ENCODE results near the gene HOXC9.
"Not testable (repeated sequence)": the region's sequence is repeated elsewhere in the genome, so short reads cannot be mapped to it uniquely, and the experiment has no call there.

The HOXC9 gene

GRCh38 chr12:54040148-54040494 is 40.2 kb downstream of the HOXC9 start:
- no peak for DNase-seq (ENCODE audit: low spot score)

- no peak for DNase-seq (ENCODE audit: low spot score)
These were observed 40.7 kb downstream of the HOXC9 start for GRCh38 chr12:54040648-54041047.

GRCh38 chr12:54041097-54041690 is 41.2 kb downstream of the HOXC9 start:
- DNase-seq (ENCODE audit: low spot score), result no peak

GRCh38 chr12:54042033-54042432 is 42.1 kb downstream of the HOXC9 start:
- not testable (repeated sequence) for DNase-seq (ENCODE audit: low spot score)

- no peak for DNase-seq (ENCODE audit: low spot score)
These were observed 43.3 kb downstream of the HOXC9 start for GRCh38 chr12:54042970-54043853.

- no peak for DNase-seq (ENCODE audit: low spot score)
These were observed 44.6 kb downstream of the HOXC9 start for GRCh38 chr12:54044425-54045103.

GRCh38 chr12:54045401-54045800 is 45.4 kb downstream of the HOXC9 start:
- no peak for DNase-seq (ENCODE audit: low spot score)

- no peak for DNase-seq (ENCODE audit: low spot score)
These were observed 46.0 kb downstream of the HOXC9 start for GRCh38 chr12:54045868-54046521.

GRCh38 chr12:54046809-54047159 is 46.8 kb downstream of the HOXC9 start:
- no peak for DNase-seq (ENCODE audit: low spot score)

GRCh38 chr12:54047160-54047963 is 47.4 kb downstream of the HOXC9 start:
- no peak for DNase-seq (ENCODE audit: low spot score)

GRCh38 chr12:54047964-54048303 is 48.0 kb downstream of the HOXC9 start:
- no peak for DNase-seq (ENCODE audit: low spot score)

- DNase-seq (ENCODE audit: low spot score), result no peak
These were observed 48.6 kb downstream of the HOXC9 start for GRCh38 chr12:54048406-54049093.

GRCh38 chr12:54049108-54049507 is 49.1 kb downstream of the HOXC9 start:
- no peak for DNase-seq (ENCODE audit: low spot score)

GRCh38 chr12:54050482-54050810 is 50.5 kb downstream of the HOXC9 start:
- DNase-seq (ENCODE audit: low spot score), result no peak

GRCh38 chr12:54051026-54051842 is 51.3 kb downstream of the HOXC9 start:
- no peak for DNase-seq (ENCODE audit: low spot score)

GRCh38 chr12:54051874-54052437 is 52.0 kb downstream of the HOXC9 start:
- DNase-seq (ENCODE audit: low spot score), result no peak

GRCh38 chr12:54052438-54053002 is 52.6 kb downstream of the HOXC9 start:
- no peak for DNase-seq (ENCODE audit: low spot score)

Data from COLO829 (cell line).